Glutamatergic neuron (in vitro differentiated cells): ENCODE results near the gene RBM17. TPM values are rescaled to one million over a fixed set of nuclear protein-coding genes. Genes with fewer than 3 reads are reported as not detected.

Source experiments
- DNase-seq: peaks from one replicate; pipeline ENCODE4 v3.0.0; 2022
- H3K27ac Mint-ChIP-seq: one replicate; pipeline ENCODE4 v1.8.0; 2020; ENCODE audit warnings: mild to moderate bottlenecking, mixed read lengths, inconsistent platforms; ENCODE audit not compliant: unreplicated experiment
- H3K27me3 Mint-ChIP-seq: one replicate; pipeline ENCODE4 v1.8.0; 2020; ENCODE audit warnings: mild to moderate bottlenecking, moderate library complexity, mixed read lengths, inconsistent platforms; ENCODE audit not compliant: unreplicated experiment
- H3K36me3 Mint-ChIP-seq: one replicate; pipeline ENCODE4 v1.8.0; 2020; ENCODE audit warnings: mild to moderate bottlenecking, mixed read lengths, inconsistent platforms; ENCODE audit not compliant: unreplicated experiment
- H3K4me1 Mint-ChIP-seq: one replicate; pipeline ENCODE4 v1.8.0; 2020; ENCODE audit warnings: mild to moderate bottlenecking, low read depth, mixed read lengths, inconsistent platforms; ENCODE audit not compliant: unreplicated experiment
- H3K4me3 Mint-ChIP-seq: one replicate; pipeline ENCODE4 v1.8.0; 2020; ENCODE audit warnings: mild to moderate bottlenecking, mixed read lengths, inconsistent platforms; ENCODE audit not compliant: unreplicated experiment
- H3K9me3 Mint-ChIP-seq: one replicate; pipeline ENCODE4 v1.8.0; 2020; ENCODE audit warnings: mild to moderate bottlenecking, moderate library complexity, mixed read lengths, inconsistent platforms; ENCODE audit not compliant: unreplicated experiment
- total RNA-seq: library from RNA; stranded (reverse); fragmentation: NEBNext Ultra II Directional; extraction: Animal tissue kit (Norgen Biotek cat#: 25700); gene quantifications from one replicate; pipeline ENCODE4 v1.2.1, GENCODE V29; 2021; ENCODE audit not compliant: unreplicated experiment
- TF ChIP-seq, protein P1 (sequence below): fragments of 200-600 bp; sonication (generic); IDR thresholded peaks from one replicate; pipeline ENCODE4 v1.5.0; 2021; ENCODE audit not compliant: partially characterized antibody, unreplicated experiment

RBM17 gene
- total RNA-seq, 1 donor from 2014 or later = 171 TPM

DNA sequence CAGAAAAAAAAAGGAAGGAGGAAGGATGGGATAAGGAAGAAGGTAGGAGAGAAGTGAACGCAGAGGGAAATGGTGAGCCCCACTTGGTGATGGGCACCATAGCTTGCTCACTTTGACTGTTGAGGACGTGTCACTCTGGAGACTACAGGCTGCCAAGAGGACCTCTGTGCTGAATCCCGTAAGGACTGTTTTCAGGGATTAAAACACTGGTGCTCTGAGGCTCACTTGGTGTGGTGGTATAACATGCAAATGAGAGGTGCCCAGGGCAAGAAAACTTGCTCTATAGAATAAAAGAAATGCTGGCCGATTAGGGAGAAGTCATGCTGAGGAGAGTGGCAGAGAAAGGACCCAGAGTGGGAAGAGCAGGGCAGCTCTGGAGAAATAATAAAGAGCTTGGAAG, 21.4 kb upstream of the RBM17 start:
- DNase-seq = no peak
- peaks cover 2% of the 10 kb centered on the region for H3K27me3 Mint-ChIP-seq
- TF ChIP-seq, protein P1, sequence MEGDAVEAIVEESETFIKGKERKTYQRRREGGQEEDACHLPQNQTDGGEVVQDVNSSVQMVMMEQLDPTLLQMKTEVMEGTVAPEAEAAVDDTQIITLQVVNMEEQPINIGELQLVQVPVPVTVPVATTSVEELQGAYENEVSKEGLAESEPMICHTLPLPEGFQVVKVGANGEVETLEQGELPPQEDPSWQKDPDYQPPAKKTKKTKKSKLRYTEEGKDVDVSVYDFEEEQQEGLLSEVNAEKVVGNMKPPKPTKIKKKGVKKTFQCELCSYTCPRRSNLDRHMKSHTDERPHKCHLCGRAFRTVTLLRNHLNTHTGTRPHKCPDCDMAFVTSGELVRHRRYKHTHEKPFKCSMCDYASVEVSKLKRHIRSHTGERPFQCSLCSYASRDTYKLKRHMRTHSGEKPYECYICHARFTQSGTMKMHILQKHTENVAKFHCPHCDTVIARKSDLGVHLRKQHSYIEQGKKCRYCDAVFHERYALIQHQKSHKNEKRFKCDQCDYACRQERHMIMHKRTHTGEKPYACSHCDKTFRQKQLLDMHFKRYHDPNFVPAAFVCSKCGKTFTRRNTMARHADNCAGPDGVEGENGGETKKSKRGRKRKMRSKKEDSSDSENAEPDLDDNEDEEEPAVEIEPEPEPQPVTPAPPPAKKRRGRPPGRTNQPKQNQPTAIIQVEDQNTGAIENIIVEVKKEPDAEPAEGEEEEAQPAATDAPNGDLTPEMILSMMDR = no peak
- no peaks in the 10 kb centered on the region for H3K36me3 Mint-ChIP-seq
- H3K4me1 Mint-ChIP-seq = no peaks in the 10 kb centered on the region
- no peak overlapping the region for H3K27ac Mint-ChIP-seq
- H3K4me3 Mint-ChIP-seq = no peak overlapping the region
- H3K9me3 Mint-ChIP-seq = peaks cover 2% of the 10 kb centered on the region

DNA sequence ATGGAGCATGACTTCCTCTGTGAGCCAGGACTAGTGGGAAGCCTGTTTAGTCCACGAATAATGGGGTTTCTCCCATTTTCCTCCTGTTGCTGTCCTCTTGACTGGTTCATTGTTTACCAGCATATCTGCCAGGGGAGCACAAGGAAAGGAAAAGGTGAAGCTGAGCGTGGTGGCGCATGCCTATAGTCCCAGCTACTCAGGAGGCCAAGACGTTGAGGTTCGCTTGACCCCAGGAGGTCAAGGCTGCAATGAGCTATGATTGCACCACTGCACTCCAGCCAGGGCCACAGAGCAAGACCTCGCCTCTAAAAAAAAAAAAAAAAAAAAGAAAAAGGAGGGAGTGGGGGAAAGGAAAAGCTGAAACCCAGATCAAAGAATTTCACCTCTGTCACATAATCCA, 20.8 kb upstream of the RBM17 start:
- Mint-ChIP-seq H3K27ac (no peak overlapping the region), H3K4me1 (no peaks in the 10 kb centered on the region), H3K36me3 (no peaks in the 10 kb centered on the region), H3K27me3 (peaks cover 2% of the 10 kb centered on the region), H3K4me3 (no peak overlapping the region), H3K9me3 (peaks cover 2% of the 10 kb centered on the region)
- no peak for DNase-seq
- TF ChIP-seq, protein P1 = no peak

DNA sequence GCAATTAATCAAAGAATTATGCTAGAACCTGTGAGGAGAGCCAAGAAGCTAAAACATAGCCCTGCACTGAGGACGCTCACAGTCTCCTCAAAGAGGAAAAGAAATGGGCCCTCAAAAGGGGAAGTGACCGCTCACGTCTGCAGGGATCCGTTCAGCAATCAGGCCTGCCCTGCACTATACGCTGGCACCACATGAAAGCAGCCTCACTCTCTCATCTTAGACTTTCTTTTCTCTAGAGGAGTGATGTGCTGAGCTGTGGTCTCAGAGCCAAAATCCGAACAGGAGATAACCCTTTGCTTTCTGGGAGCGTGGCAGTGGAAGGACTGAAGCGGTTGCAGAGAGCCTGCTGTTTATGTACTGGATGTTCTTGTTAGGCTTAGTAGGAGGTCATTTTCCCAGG, 20.4 kb upstream of the RBM17 start:
- Mint-ChIP-seq H3K36me3 (no peaks in the 10 kb centered on the region), H3K9me3 (peaks cover 2% of the 10 kb centered on the region), H3K4me3 (no peak overlapping the region), H3K27me3 (peaks cover 2% of the 10 kb centered on the region), H3K27ac (no peak overlapping the region), H3K4me1 (no peaks in the 10 kb centered on the region)
- DNase-seq = no peak
- TF ChIP-seq, protein P1 = no peak

DNA sequence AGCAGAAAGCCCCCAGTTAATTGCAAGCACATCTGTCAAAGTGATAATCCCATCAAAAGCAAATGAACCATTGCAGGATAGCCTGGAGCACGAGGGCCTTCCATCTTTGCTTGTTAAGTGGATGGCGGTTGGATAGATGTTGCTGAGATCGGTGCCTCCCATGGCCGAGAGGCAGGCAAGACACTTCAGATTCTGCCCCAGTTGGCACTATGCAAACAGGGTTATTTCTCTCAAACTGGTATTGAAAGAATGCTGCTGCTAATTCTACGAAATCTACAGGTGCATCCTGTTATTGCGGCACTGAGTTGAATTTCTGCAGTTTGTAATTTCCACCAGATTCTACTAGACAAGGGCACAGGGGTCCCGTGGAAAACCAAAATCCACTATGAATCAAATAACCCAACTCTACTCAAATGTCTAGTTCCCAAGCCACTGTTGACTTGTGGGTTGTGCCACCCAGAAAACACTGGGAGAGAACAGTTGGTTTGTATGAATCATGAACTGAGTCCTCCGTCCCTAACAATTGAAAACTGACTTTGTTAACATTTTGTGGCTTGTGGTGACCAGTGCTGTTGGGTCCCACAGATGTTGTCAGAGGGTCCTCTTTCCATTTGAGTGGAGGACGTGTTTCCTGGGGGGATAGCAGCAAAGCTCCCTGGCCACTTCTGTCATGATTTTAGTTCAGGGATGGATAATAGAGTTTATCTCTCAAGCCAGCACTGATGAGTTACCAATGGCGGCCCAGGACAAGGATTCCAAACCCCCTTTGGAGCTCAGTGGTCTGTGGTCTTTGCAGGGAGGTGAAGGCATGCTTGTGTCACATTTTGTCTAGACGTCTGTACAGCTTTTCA, 19.5 kb upstream of the RBM17 start:
- Mint-ChIP-seq H3K9me3 (peaks cover 3% of the 10 kb centered on the region), H3K27me3 (peaks cover 2% of the 10 kb centered on the region), H3K27ac (no peak overlapping the region), H3K36me3 (no peaks in the 10 kb centered on the region), H3K4me1 (no peaks in the 10 kb centered on the region), H3K4me3 (no peak overlapping the region)
- DNase-seq = no peak
- TF ChIP-seq, protein P1 = no peak

DNA sequence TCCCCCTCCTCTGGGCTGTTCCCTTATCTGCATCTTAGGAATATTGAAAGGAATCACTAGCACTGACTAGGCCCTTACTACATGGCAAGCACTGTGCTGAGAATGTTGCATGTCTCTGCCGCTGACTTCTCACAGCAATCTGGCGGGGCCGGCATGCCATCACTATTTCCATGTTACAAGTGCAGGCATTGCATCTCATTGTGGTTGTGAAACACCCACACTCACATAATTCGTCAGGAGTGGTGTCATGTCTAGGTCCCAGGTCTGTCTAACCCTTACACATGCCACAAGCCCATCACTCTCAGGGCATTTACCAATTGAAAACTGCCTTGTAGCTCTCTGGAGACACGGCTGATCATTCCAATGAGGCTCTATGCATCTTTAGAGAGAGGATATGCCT, 18.2 kb upstream of the RBM17 start:
- H3K4me3 Mint-ChIP-seq = no peak overlapping the region
- TF ChIP-seq, protein P1 = no peak
- no peak for DNase-seq
- peaks cover 2% of the 10 kb centered on the region for H3K27me3 Mint-ChIP-seq
- H3K27ac Mint-ChIP-seq = no peak overlapping the region
- no peaks in the 10 kb centered on the region for H3K36me3 Mint-ChIP-seq
- H3K9me3 Mint-ChIP-seq = peaks cover 4% of the 10 kb centered on the region
- no peaks in the 10 kb centered on the region for H3K4me1 Mint-ChIP-seq
